Activated CD4-positive, alpha-beta T cell treated with anti-CD3 and anti-CD28 coated beads, Interleukin-2, Interleukin-6, amounts not matched to agents 100 ng/mL and 50 ng/mL, durations not matched to agents 16 hours and 8 hours (primary cell): Measurements from ENCODE around the gene GTF3C6.
"Not testable (repeated sequence)": the region's sequence is repeated elsewhere in the genome, so short reads cannot be mapped to it uniquely, and the experiment has no call there.

Experiments used
- DNase-seq: peaks from one replicate; pipeline ENCODE4 v3.0.0-alpha.2; 2020

The GTF3C6 gene

GRCh38 chr6:110958329-110959192 lies at the start of gene GTF3C6:
GTF3C6 (plus strand) TSS chr6:110958706; CDS start chr6:110958770, 64 bp downstream.
- peak; percentile 96 for DNase-seq

- no peak for DNase-seq
Measured at GRCh38 chr6:110930781-110931180, 27.7 kb upstream of the GTF3C6 start.

GRCh38 chr6:110933912-110934311 lies 24.6 kb upstream of the GTF3C6 start:
- DNase-seq = no peak

GRCh38 chr6:110934381-110934898 lies 24.1 kb upstream of the GTF3C6 start:
- DNase-seq = no peak

- DNase-seq = no peak
Measured at GRCh38 chr6:110935171-110935570, 23.3 kb upstream of the GTF3C6 start.

GRCh38 chr6:110938171-110938570 lies 20.3 kb upstream of the GTF3C6 start:
- no peak for DNase-seq

- no peak for DNase-seq
Measured at GRCh38 chr6:110939429-110940200, 18.9 kb upstream of the GTF3C6 start.

- peak; percentile 92 for DNase-seq
Measured at GRCh38 chr6:110944681-110945151, 13.8 kb upstream of the GTF3C6 start.

GRCh38 chr6:110946498-110946897 lies 12.0 kb upstream of the GTF3C6 start:
- no peak for DNase-seq

- peak; percentile 44 for DNase-seq
Measured at GRCh38 chr6:110949679-110950285, 8.7 kb upstream of the GTF3C6 start.

- DNase-seq = no peak
Measured at GRCh38 chr6:110950440-110950839, 8.1 kb upstream of the GTF3C6 start.

GRCh38 chr6:110951008-110951407 lies 7.5 kb upstream of the GTF3C6 start:
- no peak for DNase-seq

- no peak for DNase-seq
Measured at GRCh38 chr6:110951986-110952794, 6.3 kb upstream of the GTF3C6 start.

- no peak for DNase-seq
Measured at GRCh38 chr6:110953633-110954303, 4.7 kb upstream of the GTF3C6 start.

GRCh38 chr6:110960014-110960390 lies 1.5 kb downstream of the GTF3C6 start:
- no peak for DNase-seq

GRCh38 chr6:110962636-110963035 lies 4.1 kb downstream of the GTF3C6 start:
- DNase-seq = not testable (repeated sequence)

GRCh38 chr6:110965629-110966229 lies 7.2 kb downstream of the GTF3C6 start:
- DNase-seq = no peak

GRCh38 chr6:110968661-110969060 lies 10.2 kb downstream of the GTF3C6 start:
- DNase-seq = not testable (repeated sequence)

- no peak for DNase-seq
Measured at GRCh38 chr6:110971468-110971867, 13.0 kb downstream of the GTF3C6 start.

GRCh38 chr6:110976575-110976974 lies 18.1 kb downstream of the GTF3C6 start:
- DNase-seq = no peak

- no peak for DNase-seq
Measured at GRCh38 chr6:110979565-110980101, 21.1 kb downstream of the GTF3C6 start.
